ENCODE measurements around the gene ENOX1. TPM values are rescaled to one million over a fixed set of nuclear protein-coding genes. Genes with fewer than 3 reads are reported as not detected.

The ENOX1 gene
- total and polyA plus RNA-seq, 2 of the 13 experiments (the other 11 are each of a cell fraction or from before 2014, with no cell fraction given), result not detected

DNA sequence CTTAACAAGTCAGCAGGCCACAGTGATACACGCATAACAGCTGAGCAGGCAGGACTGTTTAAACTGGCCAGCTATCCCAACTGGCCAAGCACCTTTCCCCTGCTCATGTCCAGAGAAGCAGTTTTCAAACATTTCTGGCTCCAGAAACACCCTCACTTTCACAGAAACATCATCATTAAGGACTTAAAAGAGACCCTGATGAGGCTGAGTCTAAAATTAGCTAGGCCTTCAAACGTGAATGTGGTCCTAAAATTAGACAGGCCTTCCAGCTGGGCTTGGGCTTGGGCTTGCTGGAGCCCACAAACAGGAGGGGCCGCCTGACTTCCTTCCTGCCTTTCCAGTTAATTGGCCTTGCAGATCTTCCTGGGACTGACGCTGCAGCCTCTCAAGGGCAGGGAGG lies 429.2 kb downstream of the ENOX1 start:
- POLR2A ChIA-PET, result no interaction called here

More for the DNA sequence above, 429.2 kb downstream of the ENOX1 start:
- FAIRE-seq (no peak), DNase-seq (ENCODE audit: low spot score) (no peak), ATAC-seq (no peak)
- H4K20me1 ChIP-seq (ENCODE audit: insufficient read depth, low read length), result no peaks in the 10 kb centered on the region
- H3K79me2 ChIP-seq (ENCODE audit: insufficient read depth, low read length), result no peaks in the 10 kb centered on the region
- no peaks in the 10 kb centered on the region for H3K9me3 ChIP-seq (ENCODE audit: low read length)
- no peaks in the 10 kb centered on the region for H3K36me3 ChIP-seq (replicated peaks in 1 of 2; ENCODE audit: control insufficient read depth in 1 of 2, insufficient read depth in 2 of 2, low read length in 2 of 2)
- H3K4me3 ChIP-seq (replicated peaks in 1 of 3; ENCODE audit: insufficient read depth in 1 of 3, low read depth in 2 of 3, low read length in 3 of 3), result no peak overlapping the region
- WGBS (ENCODE audit: low lambda C conversion rate), result 14% methylated on average over 2 of the region's 4 CpGs
- CTCF ChIA-PET (ENCODE audit: low intra/inter-chr PET ratio, low total read pairs), result no interaction called here
- no peak overlapping the region for H2AFZ ChIP-seq (ENCODE audit: low read length)
- no peaks in the 10 kb centered on the region for H3K4me1 ChIP-seq (ENCODE audit: insufficient read depth, low read length)
- H3K4me2 ChIP-seq (ENCODE audit: low read depth, low read length), result no peak overlapping the region
- TF ChIP-seq, protein P1, sequence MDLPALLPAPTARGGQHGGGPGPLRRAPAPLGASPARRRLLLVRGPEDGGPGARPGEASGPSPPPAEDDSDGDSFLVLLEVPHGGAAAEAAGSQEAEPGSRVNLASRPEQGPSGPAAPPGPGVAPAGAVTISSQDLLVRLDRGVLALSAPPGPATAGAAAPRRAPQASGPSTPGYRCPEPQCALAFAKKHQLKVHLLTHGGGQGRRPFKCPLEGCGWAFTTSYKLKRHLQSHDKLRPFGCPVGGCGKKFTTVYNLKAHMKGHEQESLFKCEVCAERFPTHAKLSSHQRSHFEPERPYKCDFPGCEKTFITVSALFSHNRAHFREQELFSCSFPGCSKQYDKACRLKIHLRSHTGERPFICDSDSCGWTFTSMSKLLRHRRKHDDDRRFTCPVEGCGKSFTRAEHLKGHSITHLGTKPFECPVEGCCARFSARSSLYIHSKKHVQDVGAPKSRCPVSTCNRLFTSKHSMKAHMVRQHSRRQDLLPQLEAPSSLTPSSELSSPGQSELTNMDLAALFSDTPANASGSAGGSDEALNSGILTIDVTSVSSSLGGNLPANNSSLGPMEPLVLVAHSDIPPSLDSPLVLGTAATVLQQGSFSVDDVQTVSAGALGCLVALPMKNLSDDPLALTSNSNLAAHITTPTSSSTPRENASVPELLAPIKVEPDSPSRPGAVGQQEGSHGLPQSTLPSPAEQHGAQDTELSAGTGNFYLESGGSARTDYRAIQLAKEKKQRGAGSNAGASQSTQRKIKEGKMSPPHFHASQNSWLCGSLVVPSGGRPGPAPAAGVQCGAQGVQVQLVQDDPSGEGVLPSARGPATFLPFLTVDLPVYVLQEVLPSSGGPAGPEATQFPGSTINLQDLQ (CRISPR knock-in tag; IDR thresholded peaks at IDR 0.05), result no peak
- no peak for TF ChIP-seq MAZ (IDR thresholded peaks at IDR 0.05; ENCODE audit: borderline replicate concordance, low read depth, low read length)
- no peak for TF ChIP-seq MAZ (CRISPR knock-in tag; IDR thresholded peaks at IDR 0.05; ENCODE audit: low read depth)
- TF ChIP-seq PHF8 (CRISPR knock-in tag; IDR thresholded peaks at IDR 0.05), result no peak
- TF ChIP-seq PAX8 (CRISPR knock-in tag; IDR thresholded peaks at IDR 0.05; ENCODE audit: borderline replicate concordance), result no peak
- TF ChIP-seq ELF4 (CRISPR knock-in tag; IDR thresholded peaks at IDR 0.05; ENCODE audit: borderline replicate concordance), result no peak
- no peak for TF ChIP-seq KLF15 (CRISPR knock-in tag; IDR thresholded peaks at IDR 0.05; ENCODE audit: borderline replicate concordance)
- TF ChIP-seq POLR2A (IDR thresholded peaks at IDR 0.05; ENCODE audit: insufficient read depth in 1 of 2, low read depth in 2 of 2, low read length in 2 of 2), result no peak
- TF ChIP-seq TP53 (CRISPR knock-in tag; conservative IDR thresholded peaks at IDR 0.05), result no peak
- no peak for TF ChIP-seq ZFP41 (CRISPR knock-in tag; IDR thresholded peaks at IDR 0.05; ENCODE audit: borderline replicate concordance)
- no peak for TF ChIP-seq ZBTB8A (CRISPR knock-in tag; IDR thresholded peaks at IDR 0.05; ENCODE audit: borderline replicate concordance, low read depth)
- TF ChIP-seq, protein P2, sequence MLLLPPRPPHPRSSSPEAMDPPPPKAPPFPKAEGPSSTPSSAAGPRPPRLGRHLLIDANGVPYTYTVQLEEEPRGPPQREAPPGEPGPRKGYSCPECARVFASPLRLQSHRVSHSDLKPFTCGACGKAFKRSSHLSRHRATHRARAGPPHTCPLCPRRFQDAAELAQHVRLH (CRISPR knock-in tag; IDR thresholded peaks at IDR 0.05; ENCODE audit: borderline replicate concordance, low read depth), result no peak
- TF ChIP-seq, protein P3, sequence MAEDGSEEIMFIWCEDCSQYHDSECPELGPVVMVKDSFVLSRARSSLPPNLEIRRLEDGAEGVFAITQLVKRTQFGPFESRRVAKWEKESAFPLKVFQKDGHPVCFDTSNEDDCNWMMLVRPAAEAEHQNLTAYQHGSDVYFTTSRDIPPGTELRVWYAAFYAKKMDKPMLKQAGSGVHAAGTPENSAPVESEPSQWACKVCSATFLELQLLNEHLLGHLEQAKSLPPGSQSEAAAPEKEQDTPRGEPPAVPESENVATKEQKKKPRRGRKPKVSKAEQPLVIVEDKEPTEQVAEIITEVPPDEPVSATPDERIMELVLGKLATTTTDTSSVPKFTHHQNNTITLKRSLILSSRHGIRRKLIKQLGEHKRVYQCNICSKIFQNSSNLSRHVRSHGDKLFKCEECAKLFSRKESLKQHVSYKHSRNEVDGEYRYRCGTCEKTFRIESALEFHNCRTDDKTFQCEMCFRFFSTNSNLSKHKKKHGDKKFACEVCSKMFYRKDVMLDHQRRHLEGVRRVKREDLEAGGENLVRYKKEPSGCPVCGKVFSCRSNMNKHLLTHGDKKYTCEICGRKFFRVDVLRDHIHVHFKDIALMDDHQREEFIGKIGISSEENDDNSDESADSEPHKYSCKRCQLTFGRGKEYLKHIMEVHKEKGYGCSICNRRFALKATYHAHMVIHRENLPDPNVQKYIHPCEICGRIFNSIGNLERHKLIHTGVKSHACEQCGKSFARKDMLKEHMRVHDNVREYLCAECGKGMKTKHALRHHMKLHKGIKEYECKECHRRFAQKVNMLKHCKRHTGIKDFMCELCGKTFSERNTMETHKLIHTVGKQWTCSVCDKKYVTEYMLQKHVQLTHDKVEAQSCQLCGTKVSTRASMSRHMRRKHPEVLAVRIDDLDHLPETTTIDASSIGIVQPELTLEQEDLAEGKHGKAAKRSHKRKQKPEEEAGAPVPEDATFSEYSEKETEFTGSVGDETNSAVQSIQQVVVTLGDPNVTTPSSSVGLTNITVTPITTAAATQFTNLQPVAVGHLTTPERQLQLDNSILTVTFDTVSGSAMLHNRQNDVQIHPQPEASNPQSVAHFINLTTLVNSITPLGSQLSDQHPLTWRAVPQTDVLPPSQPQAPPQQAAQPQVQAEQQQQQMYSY (CRISPR knock-in tag; IDR thresholded peaks at IDR 0.05), result no peak
- TF ChIP-seq, protein P4, sequence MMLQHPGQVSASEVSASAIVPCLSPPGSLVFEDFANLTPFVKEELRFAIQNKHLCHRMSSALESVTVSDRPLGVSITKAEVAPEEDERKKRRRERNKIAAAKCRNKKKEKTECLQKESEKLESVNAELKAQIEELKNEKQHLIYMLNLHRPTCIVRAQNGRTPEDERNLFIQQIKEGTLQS (CRISPR knock-in tag; IDR thresholded peaks at IDR 0.05), result no peak
- in situ Hi-C loops (cut with HindIII; ENCODE audit: extremely low pct_ligation_motif_present, low pct_unique_long_range_greater_than_20kb), result no loop called here
- no peak overlapping the region for H3K9ac ChIP-seq (ENCODE audit: insufficient read depth, low read depth, low read length)
- H3K27ac ChIP-seq (ENCODE audit: extremely low read length, insufficient read depth, low read length), result no peak overlapping the region
- no peaks in the 10 kb centered on the region; a peak in 1 of 5 replicates for H3K27me3 ChIP-seq (ENCODE audit: control insufficient read depth in 1 of 2, insufficient read depth in 2 of 2, low read length in 2 of 2)
- BruUV-seq (replicated peaks), result no TSS peak
- intact Hi-C loops (cut with micrococcal nuclease; ENCODE audit: unreplicated experiment), result no loop called here

All from HepG2 (cell line).